Brain microvascular endothelial cell (primary cell): ENCODE measurements around the gene DLX2.

Source experiments
- DNase-seq: peaks from one replicate; pipeline ENCODE4 v3.0.0-alpha.2; 2020
- H3K27ac ChIP-seq: fragments of 250-450 bp; sonication (Bioruptor Pico); 2 replicates; pipeline ENCODE4 v1.5.1; 2020; ENCODE audit warnings: mild to moderate bottlenecking, moderate library complexity
- H3K27me3 ChIP-seq: fragments of 250-450 bp; sonication (Bioruptor Pico); replicated peaks from 2 replicates; pipeline ENCODE4 v1.5.1; 2020; ENCODE audit warnings: mild to moderate bottlenecking
- H3K36me3 ChIP-seq: fragments of 250-450 bp; sonication (Bioruptor Pico); replicated peaks from 2 replicates; pipeline ENCODE4 v1.5.1; 2020; ENCODE audit warnings: mild to moderate bottlenecking
- H3K4me3 ChIP-seq: 2 replicates; pipeline ENCODE4 v1.5.1; 2011; ENCODE audit warnings: low read depth, mild to moderate bottlenecking, control low read depth, low read length, moderate library complexity
- in situ Hi-C: cut with HindIII; loops from 2 replicates; pipeline ENCODE4 v1.10.0; 2017; ENCODE audit warnings: low sequenced_read_pairs, low pct_ligation_motif_present
- TF ChIP-seq, protein P1 (sequence below): IDR thresholded peaks from 2 replicates; pipeline ENCODE4 v1.5.1; 2011; ENCODE audit warnings: low read depth, mild to moderate bottlenecking, moderate library complexity, low read length, control low read depth, inconsistent platforms; ENCODE audit errors: missing control alignments

DLX2 gene

GRCh38 chr2:172135446-172135845, 32.7 kb upstream of the DLX2 start:
- TF ChIP-seq, protein P1, sequence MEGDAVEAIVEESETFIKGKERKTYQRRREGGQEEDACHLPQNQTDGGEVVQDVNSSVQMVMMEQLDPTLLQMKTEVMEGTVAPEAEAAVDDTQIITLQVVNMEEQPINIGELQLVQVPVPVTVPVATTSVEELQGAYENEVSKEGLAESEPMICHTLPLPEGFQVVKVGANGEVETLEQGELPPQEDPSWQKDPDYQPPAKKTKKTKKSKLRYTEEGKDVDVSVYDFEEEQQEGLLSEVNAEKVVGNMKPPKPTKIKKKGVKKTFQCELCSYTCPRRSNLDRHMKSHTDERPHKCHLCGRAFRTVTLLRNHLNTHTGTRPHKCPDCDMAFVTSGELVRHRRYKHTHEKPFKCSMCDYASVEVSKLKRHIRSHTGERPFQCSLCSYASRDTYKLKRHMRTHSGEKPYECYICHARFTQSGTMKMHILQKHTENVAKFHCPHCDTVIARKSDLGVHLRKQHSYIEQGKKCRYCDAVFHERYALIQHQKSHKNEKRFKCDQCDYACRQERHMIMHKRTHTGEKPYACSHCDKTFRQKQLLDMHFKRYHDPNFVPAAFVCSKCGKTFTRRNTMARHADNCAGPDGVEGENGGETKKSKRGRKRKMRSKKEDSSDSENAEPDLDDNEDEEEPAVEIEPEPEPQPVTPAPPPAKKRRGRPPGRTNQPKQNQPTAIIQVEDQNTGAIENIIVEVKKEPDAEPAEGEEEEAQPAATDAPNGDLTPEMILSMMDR = no peak
- no peak overlapping the region for H3K27ac ChIP-seq
- no peak overlapping the region for H3K4me3 ChIP-seq
- no peaks in the 10 kb centered on the region for H3K27me3 ChIP-seq
- H3K36me3 ChIP-seq = no peaks in the 10 kb centered on the region
- no peak for DNase-seq
- in situ Hi-C loops = no loop called here

- TF ChIP-seq, protein P1 = peak; percentile 19
- no peak for DNase-seq
- no peak overlapping the region for H3K27ac ChIP-seq
- H3K4me3 ChIP-seq = no peak overlapping the region
- in situ Hi-C loops = no loop called here
- no peaks in the 10 kb centered on the region for H3K36me3 ChIP-seq
- no peaks in the 10 kb centered on the region for H3K27me3 ChIP-seq
Measured at GRCh38 chr2:172134270-172134669, 31.6 kb upstream of the DLX2 start.

DNA sequence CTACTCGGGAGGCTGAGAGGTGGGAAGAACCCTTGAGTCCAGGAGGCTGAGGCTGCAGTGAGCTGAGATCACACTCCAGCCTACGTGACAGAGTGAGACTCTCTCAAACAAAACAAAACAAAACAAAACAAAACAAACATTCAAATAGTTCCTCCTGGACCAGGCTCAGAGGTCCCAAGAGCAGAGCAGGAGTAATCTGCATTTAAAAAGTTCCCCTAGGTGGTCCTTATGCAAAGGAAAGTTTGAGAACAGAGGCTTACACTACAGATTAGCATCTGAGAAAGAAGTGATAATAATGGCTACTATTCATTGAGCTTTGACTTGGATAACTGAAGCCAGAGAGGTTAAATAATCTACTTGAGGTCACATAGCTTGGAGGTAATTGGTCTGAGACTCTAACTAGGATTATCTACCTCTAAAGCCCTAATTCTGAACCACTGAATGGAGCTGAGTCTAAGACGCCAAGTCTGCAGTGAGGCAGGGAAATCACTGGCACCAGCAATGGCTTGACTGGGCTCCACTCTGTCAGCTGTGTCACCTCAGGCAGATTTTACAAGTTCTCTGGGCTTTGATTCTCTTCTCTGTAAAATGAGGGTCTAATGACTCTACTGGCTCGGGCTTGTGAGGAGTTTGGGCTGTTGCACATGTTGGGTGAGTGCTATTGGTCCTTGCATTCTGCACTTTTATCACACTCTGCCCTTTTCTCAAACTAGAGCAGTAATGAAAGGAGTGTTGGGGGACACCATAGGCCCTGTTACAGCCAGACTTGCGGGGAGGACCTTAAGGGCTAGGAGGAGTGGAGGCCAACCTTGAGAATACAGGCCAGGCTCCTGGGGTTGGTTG, 29.2 kb upstream of the DLX2 start:
- Histone ChIP-seq H3K27me3 (no peaks in the 10 kb centered on the region), H3K36me3 (no peaks in the 10 kb centered on the region), H3K27ac (no peak overlapping the region), H3K4me3 (no peak overlapping the region)
- DNase-seq = no peak
- TF ChIP-seq, protein P1 = no peak
- in situ Hi-C loops = no loop called here

DNA sequence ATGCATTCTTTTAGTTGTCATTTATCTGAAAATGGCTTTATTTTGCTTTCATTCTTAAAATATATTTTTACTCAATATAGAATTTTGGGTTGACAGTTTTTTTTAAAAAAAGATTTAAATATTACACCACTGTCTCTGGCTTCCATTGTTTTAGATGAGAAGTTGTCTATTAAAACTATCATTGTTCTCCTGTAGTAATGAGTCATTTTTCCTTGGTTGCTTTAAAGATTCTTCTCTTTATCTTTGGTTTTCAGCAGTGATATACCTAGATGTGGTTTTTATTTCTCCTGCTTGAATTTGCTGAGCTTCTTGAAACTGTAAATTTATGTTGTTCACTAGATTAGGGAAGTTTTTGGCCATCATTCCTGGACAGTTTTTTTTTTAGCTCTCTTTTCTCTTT, 26.7 kb upstream of the DLX2 start:
- in situ Hi-C loops = no loop called here
- no peak for DNase-seq
- TF ChIP-seq, protein P1 = no peak
- Histone ChIP-seq H3K36me3 (no peaks in the 10 kb centered on the region), H3K27ac (no peak overlapping the region), H3K4me3 (no peak overlapping the region), H3K27me3 (no peaks in the 10 kb centered on the region)

GRCh38 chr2:172128484-172128883, 25.8 kb upstream of the DLX2 start:
- in situ Hi-C loops = no loop called here
- Histone ChIP-seq H3K27me3 (no peaks in the 10 kb centered on the region), H3K27ac (no peak overlapping the region), H3K4me3 (no peak overlapping the region), H3K36me3 (no peaks in the 10 kb centered on the region)
- no peak for DNase-seq
- TF ChIP-seq, protein P1 = no peak
